Left ventricle myocardium inferior (tissue), 1 donor: ENCODE measurements around the gene TANC1. TPM values are rescaled to one million over a fixed set of nuclear protein-coding genes. Genes with fewer than 3 reads are reported as not detected.

ENCODE experiments used
- DNase-seq: peaks from one replicate; pipeline ENCODE4 v3.0.0-alpha.2; 2020
- H3K27ac ChIP-seq: fragments of 200-600 bp; replicated peaks from 2 replicates; pipeline ENCODE4 v1.8.0; 2021
- H3K27me3 ChIP-seq: fragments of 200-600 bp; 2 replicates; pipeline ENCODE4 v1.8.0; 2021; ENCODE audit warnings: low read depth
- H3K36me3 ChIP-seq: fragments of 200-600 bp; 2 replicates; pipeline ENCODE4 v1.8.0; 2021
- H3K4me1 ChIP-seq: fragments of 200-600 bp; 2 replicates; pipeline ENCODE4 v1.8.0; 2021
- H3K4me3 ChIP-seq: fragments of 200-600 bp; 2 replicates; pipeline ENCODE4 v1.8.0; 2021; ENCODE audit warnings: mild to moderate bottlenecking, moderate library complexity
- H3K9me3 ChIP-seq: fragments of 200-600 bp; replicated peaks from 2 replicates; pipeline ENCODE4 v1.8.0; 2021
- CTCF ChIP-seq: fragments of 200-600 bp; IDR thresholded peaks from 2 replicates; pipeline ENCODE4 v1.8.0; 2021; ENCODE audit warnings: antibody characterized with exemption, mild to moderate bottlenecking, borderline replicate concordance
- intact Hi-C: fragments of 100-400 bp; cut with micrococcal nuclease; formaldehyde crosslinking; loops from one replicate; pipeline ENCODE4 v1.11.0; 2022
- total RNA-seq: library from RNA; stranded (reverse); fragmentation: NEBNext Ultra II Directional; extraction: Animal tissue kit (Norgen Biotek cat#: 25700); gene quantifications from one replicate; pipeline ENCODE4 v1.2.1, GENCODE V29; 2021
- donor health status: DM: no; HTN: yes; CAD: no; lungs with severe emphysema.

TANC1 gene
- total RNA-seq, 1 donor from 2014 or later = 59.7 TPM

GRCh38 chr2:159148901-159149300, 180.5 kb downstream of the TANC1 start:
- no peak for DNase-seq
- intact Hi-C loops = no loop called here
- no peaks in the 10 kb centered on the region for H3K9me3 ChIP-seq
- H3K4me1 ChIP-seq = peaks cover 100% of the 10 kb centered on the region
- TF ChIP-seq CTCF = peak; percentile 32
- H3K4me3 ChIP-seq = peak overlapping the region; percentile 33
- peaks cover 26% of the 10 kb centered on the region for H3K36me3 ChIP-seq
- peak overlapping the region; percentile 89 for H3K27ac ChIP-seq
- no peaks in the 10 kb centered on the region for H3K27me3 ChIP-seq

- Histone ChIP-seq H3K27ac (peak overlapping the region; percentile 89), H3K4me1 (peaks cover 99% of the 10 kb centered on the region), H3K9me3 (no peaks in the 10 kb centered on the region), H3K36me3 (peaks cover 26% of the 10 kb centered on the region), H3K4me3 (no peak overlapping the region), H3K27me3 (no peaks in the 10 kb centered on the region)
- no peak for DNase-seq
- no peak for TF ChIP-seq CTCF
- intact Hi-C loops = no loop called here
Observed at GRCh38 chr2:159149747-159150146, 181.3 kb downstream of the TANC1 start.

GRCh38 chr2:159150280-159150746, 181.9 kb downstream of the TANC1 start:
- H3K27ac ChIP-seq = peak overlapping the region; percentile 89
- TF ChIP-seq CTCF = no peak
- no peaks in the 10 kb centered on the region for H3K9me3 ChIP-seq
- intact Hi-C loops = no loop called here
- H3K36me3 ChIP-seq = peaks cover 26% of the 10 kb centered on the region
- H3K27me3 ChIP-seq = no peaks in the 10 kb centered on the region
- DNase-seq = no peak
- no peak overlapping the region for H3K4me3 ChIP-seq
- peaks cover 99% of the 10 kb centered on the region for H3K4me1 ChIP-seq

- no peak for DNase-seq
- H3K36me3 ChIP-seq = peaks cover 26% of the 10 kb centered on the region
- H3K27me3 ChIP-seq = no peaks in the 10 kb centered on the region
- TF ChIP-seq CTCF = no peak
- intact Hi-C loops = no loop called here
- no peaks in the 10 kb centered on the region for H3K9me3 ChIP-seq
- peak overlapping the region; percentile 89 for H3K27ac ChIP-seq
- H3K4me3 ChIP-seq = no peak overlapping the region
- H3K4me1 ChIP-seq = peaks cover 99% of the 10 kb centered on the region
Observed at GRCh38 chr2:159151198-159152127, 183.0 kb downstream of the TANC1 start.

- H3K4me1 ChIP-seq = peaks cover 99% of the 10 kb centered on the region
- H3K27ac ChIP-seq = peak overlapping the region; percentile 89
- no peaks in the 10 kb centered on the region for H3K27me3 ChIP-seq
- H3K4me3 ChIP-seq = no peak overlapping the region
- TF ChIP-seq CTCF = no peak
- no peak for DNase-seq
- intact Hi-C loops = no loop called here
- H3K9me3 ChIP-seq = no peaks in the 10 kb centered on the region
- H3K36me3 ChIP-seq = peaks cover 26% of the 10 kb centered on the region
Observed at GRCh38 chr2:159152128-159152778, 183.8 kb downstream of the TANC1 start.
